Non-pigmented ciliary epithelial cell (primary cell): ENCODE data around the gene ARHGAP9.
"Not testable (repeated sequence)": the region's sequence is repeated elsewhere in the genome, so short reads cannot be mapped to it uniquely, and the experiment has no call there.

Source experiments
- DNase-seq: peaks from one replicate; pipeline ENCODE4 v3.0.0-alpha.2; 2010; ENCODE audit warnings: low read depth

Gene ARHGAP9

GRCh38 chr12:57479376-57480115 is at the start of gene ARHGAP9:
ARHGAP9 (minus strand) TSS chr12:57479866; CDS start chr12:57479406, 460 bp downstream.
- no peak for DNase-seq

- DNase-seq, result no peak
Measured at GRCh38 chr12:57528831-57529555, 49.3 kb upstream of the ARHGAP9 start.

- DNase-seq, result no peak
Measured at GRCh38 chr12:57528176-57528575, 48.5 kb upstream of the ARHGAP9 start.

- DNase-seq, result no peak
Measured at GRCh38 chr12:57527184-57527583, 47.5 kb upstream of the ARHGAP9 start.

- no peak for DNase-seq
Measured at GRCh38 chr12:57526477-57527126, 46.9 kb upstream of the ARHGAP9 start.

GRCh38 chr12:57525615-57526383 is 46.1 kb upstream of the ARHGAP9 start:
- no peak for DNase-seq

- no peak for DNase-seq
Measured at GRCh38 chr12:57524814-57525614, 45.3 kb upstream of the ARHGAP9 start.

- no peak for DNase-seq
Measured at GRCh38 chr12:57523706-57524614, 44.3 kb upstream of the ARHGAP9 start.

GRCh38 chr12:57522887-57523705 is 43.4 kb upstream of the ARHGAP9 start:
- no peak for DNase-seq

GRCh38 chr12:57522011-57522886 is 42.6 kb upstream of the ARHGAP9 start, which contains the start of gene MBD6:
MBD6 (plus strand) TSS chr12:57522824; CDS start chr12:57524304, 1,480 bp downstream.
- DNase-seq, result peak; percentile 53

- DNase-seq, result peak; percentile 19
Measured at GRCh38 chr12:57521525-57522010, 41.9 kb upstream of the ARHGAP9 start.

GRCh38 chr12:57520053-57520818 is 40.6 kb upstream of the ARHGAP9 start, which contains the start of gene DDIT3:
DDIT3 (minus strand) TSS chr12:57520514; CDS start chr12:57517406, 3,108 bp downstream.
- DNase-seq, result peak; percentile 89

- DNase-seq, result no peak
Measured at GRCh38 chr12:57519796-57520052, 40.1 kb upstream of the ARHGAP9 start.

GRCh38 chr12:57518920-57519795 is 39.5 kb upstream of the ARHGAP9 start:
- no peak for DNase-seq

GRCh38 chr12:57518176-57518919 is 38.7 kb upstream of the ARHGAP9 start:
- no peak for DNase-seq

GRCh38 chr12:57517718-57518117 is 38.1 kb upstream of the ARHGAP9 start:
- DNase-seq, result not testable (repeated sequence)
